Cardiac muscle cell (in vitro differentiated cells and primary cell): ENCODE data around the gene GJE1. TPM values are rescaled to one million over a fixed set of nuclear protein-coding genes. Genes with fewer than 3 reads are reported as not detected.

Source experiments
- DNase-seq, 2 donors: peaks; one replicate each; pipeline versions ENCODE4 v3.0.0 to v3.0.0-alpha.2; 2010 to 2017; ENCODE audit warnings: low read depth in 1 of 2, low spot score in 1 of 2
- H3K27ac ChIP-seq: fragments of 200-600 bp; sonication (generic); 2 replicates; pipeline ENCODE4 v1.5.1; 2016
- H3K27me3 ChIP-seq: fragments of 200-600 bp; sonication (generic); 2 replicates; pipeline ENCODE4 v1.6.0; 2016; ENCODE audit warnings: control low read depth
- H3K36me3 ChIP-seq: fragments of 200-600 bp; sonication (generic); 2 replicates; pipeline ENCODE4 v1.5.1; 2016; ENCODE audit warnings: control low read depth
- H3K4me1 ChIP-seq: fragments of 200-600 bp; sonication (generic); 2 replicates; pipeline ENCODE4 v1.8.1; 2017; ENCODE audit warnings: low read depth, mild to moderate bottlenecking, mixed run types
- H3K4me3 ChIP-seq: fragments of 200-600 bp; sonication (generic); 2 replicates; pipeline ENCODE4 v1.5.1; 2016; ENCODE audit warnings: mild to moderate bottlenecking
- H3K9me3 ChIP-seq: fragments of 200-600 bp; sonication (generic); 2 replicates; pipeline ENCODE4 v1.5.1; 2017; ENCODE audit warnings: low read depth, mild to moderate bottlenecking, control low read depth
- CTCF ChIP-seq: IDR thresholded peaks from 2 replicates; pipeline ENCODE4 v1.5.1; 2012; ENCODE audit warnings: low read depth, mild to moderate bottlenecking, low read length
- polyA plus RNA-seq: library from polyadenylated mRNA; unstranded; fragments of >200 nt; fragmentation: Nextera tagmentation; extraction: Ambion mirVana; gene quantifications from 2 replicates; pipeline ENCODE4 v1.2.1, GENCODE V29; 2016
- total RNA-seq: library from RNA; depleted of rRNA; stranded (reverse); fragments of >200 nt; gene quantifications from 2 replicates; pipeline ENCODE4 v1.2.3, GENCODE V29; 2016

GJE1 gene
- total and polyA plus RNA-seq, 2 experiments from 2014 or later, result not detected

- TF ChIP-seq CTCF, result no peak
- Histone ChIP-seq H3K4me1 (peaks cover 15% of the 10 kb centered on the region), H3K9me3 (no peaks in the 10 kb centered on the region), H3K36me3 (no peaks in the 10 kb centered on the region), H3K27ac (no peak overlapping the region), H3K27me3 (no peaks in the 10 kb centered on the region), H3K4me3 (no peak overlapping the region)
- no peak for DNase-seq
Observed at GRCh38 chr6:142183351-142183750, 50.6 kb downstream of the GJE1 start.

DNA sequence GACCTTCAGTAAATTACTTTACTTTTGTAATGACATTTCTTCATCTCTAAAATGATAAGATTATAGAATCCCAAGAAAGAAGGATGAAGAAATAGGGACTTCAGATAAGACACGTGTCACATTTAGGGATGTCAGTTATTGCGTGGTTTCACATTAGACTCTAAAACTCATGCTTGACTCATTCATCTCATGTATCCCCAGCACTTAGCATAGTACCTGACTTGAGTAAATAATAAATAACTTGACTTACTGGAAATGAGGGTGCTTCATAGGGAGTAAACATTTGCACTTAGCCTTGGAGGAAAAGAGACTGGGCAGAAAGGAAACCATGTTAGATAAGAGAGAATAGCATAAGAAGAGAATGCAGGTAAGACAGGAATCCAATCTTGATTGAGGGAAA is 51.6 kb downstream of the GJE1 start:
- Histone ChIP-seq H3K4me1 (peaks cover 15% of the 10 kb centered on the region), H3K27me3 (no peaks in the 10 kb centered on the region), H3K27ac (no peak overlapping the region), H3K4me3 (no peak overlapping the region), H3K9me3 (no peaks in the 10 kb centered on the region), H3K36me3 (no peaks in the 10 kb centered on the region)
- DNase-seq, result no peak
- TF ChIP-seq CTCF, result no peak

Other genes starting within 250 kb of the GJE1 start
- 0.15 TPM in 1 of 2 replicates, not detected in the other for gene NMBR, start 14.2 kb downstream of the GJE1 start, total RNA-seq
- gene NMBR, start 14.2 kb downstream of the GJE1 start, polyA plus RNA-seq, result not detected in 2 replicates
- gene VTA1, start 14.3 kb downstream of the GJE1 start, total RNA-seq, result 44.0 and 48.6 TPM in 2 replicates
- 93.0 and 101 TPM in 2 replicates for gene VTA1, start 14.3 kb downstream of the GJE1 start, polyA plus RNA-seq
- 8.7 and 12.9 TPM in 2 replicates for gene ADGRG6, start 169.1 kb downstream of the GJE1 start, total RNA-seq
- 2.4 and 3.7 TPM in 2 replicates for gene ADGRG6, start 169.1 kb downstream of the GJE1 start, polyA plus RNA-seq